ENCODE results near the gene POFUT2.

Gene POFUT2

DNA sequence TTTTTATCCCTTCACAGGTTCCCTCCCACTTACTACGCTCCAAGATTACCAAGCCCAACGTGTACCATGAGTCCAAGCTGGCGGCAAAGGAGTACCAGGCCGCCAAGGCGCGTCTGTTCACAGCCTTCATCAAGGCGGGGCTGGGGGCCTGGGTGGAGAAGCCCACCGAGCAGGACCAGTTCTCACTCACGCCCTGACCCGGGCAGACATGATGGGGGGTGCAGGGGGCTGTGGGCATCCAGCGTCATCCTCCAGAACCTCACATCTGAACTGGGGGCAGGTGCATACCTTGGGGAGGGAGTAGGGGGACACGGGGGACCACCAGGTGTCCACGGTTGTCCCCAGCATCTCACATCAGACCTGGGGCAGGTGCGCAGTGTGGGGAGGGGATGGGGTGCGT lies 65.7 kb downstream of the POFUT2 start:
- no peak for DNase-seq (ENCODE audit: low spot score)

DNA sequence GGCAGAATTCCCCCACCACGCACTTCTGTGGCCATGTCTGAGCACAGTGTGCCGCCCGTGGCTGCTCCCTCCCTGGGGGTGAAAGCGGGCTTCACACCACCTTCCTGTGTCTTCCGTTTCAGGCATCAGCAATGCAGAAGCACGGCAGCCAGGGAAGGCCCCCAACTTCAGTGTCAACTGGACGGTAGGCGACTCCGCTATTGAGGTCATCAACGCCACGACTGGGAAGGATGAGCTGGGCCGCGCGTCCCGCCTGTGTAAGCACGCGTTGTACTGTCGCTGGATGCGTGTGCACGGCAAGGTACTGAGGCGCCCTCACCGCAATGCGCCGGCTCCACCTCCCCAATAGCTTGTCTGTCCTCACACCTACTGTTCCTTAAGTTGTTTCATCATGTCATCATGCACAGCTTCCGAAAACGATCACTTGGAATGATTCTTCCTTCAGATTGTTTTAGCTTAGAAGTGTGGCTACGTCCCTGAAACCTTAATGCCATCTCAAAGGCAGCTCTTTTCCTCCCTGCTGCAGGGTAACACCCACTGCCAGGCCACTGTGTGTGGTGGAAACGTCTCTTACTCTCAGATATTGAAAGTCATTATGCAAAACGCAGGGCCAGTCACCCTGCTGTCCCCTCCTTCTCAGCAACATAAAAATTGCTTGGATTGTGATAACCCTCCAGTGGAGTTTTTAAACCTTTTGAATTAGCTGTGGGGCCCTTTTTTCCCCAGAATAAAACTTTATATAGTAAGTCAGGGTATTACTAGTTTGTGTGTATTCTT lies 66.8 kb downstream of the POFUT2 start:
- no peak for DNase-seq (ENCODE audit: low spot score)

- no peak for DNase-seq (ENCODE audit: low spot score)
These were observed 67.6 kb downstream of the POFUT2 start for GRCh38 chr21:45220071-45220481.

- no peak for DNase-seq (ENCODE audit: low spot score)
These were observed 68.2 kb downstream of the POFUT2 start for GRCh38 chr21:45219517-45219916.

DNA sequence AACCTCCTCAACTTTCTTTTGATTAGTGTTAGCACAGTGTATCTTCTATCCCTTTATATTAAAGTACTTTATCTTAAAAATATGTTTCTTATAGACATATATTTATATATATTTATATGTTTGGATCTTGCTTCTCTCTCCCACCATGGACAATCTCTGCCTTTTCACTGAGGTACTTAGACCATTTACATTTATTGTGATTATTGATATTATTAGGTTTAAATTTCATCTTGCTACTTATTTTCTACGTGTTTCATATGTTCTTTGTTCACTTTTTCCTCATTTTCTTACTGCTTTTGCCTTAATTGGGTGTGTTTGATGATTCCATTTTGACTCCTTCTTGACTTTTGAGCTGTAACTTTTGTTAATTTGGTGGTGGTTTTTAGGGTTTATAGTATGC lies 70.7 kb downstream of the POFUT2 start:
- DNase-seq (ENCODE audit: low spot score): no peak

DNA sequence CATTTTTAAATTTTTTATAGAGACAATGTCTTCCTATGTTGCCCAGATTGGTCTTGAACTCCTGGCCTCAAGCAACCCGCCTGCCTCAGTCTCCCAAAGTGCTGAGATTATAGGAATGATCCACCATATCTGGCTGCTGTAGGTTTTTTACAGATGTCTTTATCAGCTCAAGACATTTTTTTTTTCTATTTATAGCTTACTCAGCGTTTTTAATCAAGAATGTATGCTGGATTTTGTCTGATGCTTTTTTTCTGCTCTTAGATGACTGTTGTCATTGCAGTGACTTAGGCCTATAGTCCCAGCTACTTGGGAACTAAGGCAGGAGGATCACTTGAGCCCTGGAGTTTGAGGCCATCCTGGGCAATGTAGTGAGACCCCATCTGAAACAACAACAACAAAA lies 72.5 kb downstream of the POFUT2 start:
- DNase-seq (ENCODE audit: low spot score): no peak

All from CD4-positive, alpha-beta T cell treated with Interleukin-6 at 100 ng/mL for 8 hours (primary cell).